CD4-positive, alpha-beta memory T cell (primary cell): ENCODE results near the gene GCN1. TPM values are rescaled to one million over a fixed set of nuclear protein-coding genes. Genes with fewer than 3 reads are reported as not detected.
A peak's percentile ranks its signal among the peaks of the same experiment; 100 is the strongest.
"Not testable (repeated sequence)": the region's sequence is repeated elsewhere in the genome, so short reads cannot be mapped to it uniquely, and the experiment has no call there.

Source experiments
- CTCF ChIA-PET: fragments of 350-600 bp; sonication (Branson Sonifier 250); formaldehyde crosslinking; loops from one replicate; lab custom pipeline; 2021; ENCODE audit warnings: inconsistent platforms; ENCODE audit not compliant: partially characterized antibody; lab: Charles Lee
- POLR2A ChIA-PET: fragments of 350-600 bp; sonication (Branson Sonifier 250); formaldehyde crosslinking; loops from one replicate; lab custom pipeline; 2021; ENCODE audit not compliant: partially characterized antibody; lab: Charles Lee
- DNase-seq, 5 donors: peaks; one replicate each; pipeline versions ENCODE4 v3.0.0 to v3.0.0-alpha.2; 2020 to 2022; ENCODE audit warnings: mixed read lengths in 1 of 5
- H3K27ac ChIP-seq: one replicate; pipeline ENCODE4 v1.7.0; 2013; ENCODE audit warnings: low read depth, low read length
- H3K27me3 ChIP-seq: 2 replicates; pipeline ENCODE4 v1.7.0; 2013; ENCODE audit warnings: mild to moderate bottlenecking, low read length, moderate library complexity; ENCODE audit not compliant: insufficient read depth
- H3K36me3 ChIP-seq: 2 replicates; pipeline ENCODE4 v1.7.0; 2013; ENCODE audit warnings: mild to moderate bottlenecking, low read length, moderate library complexity; ENCODE audit not compliant: insufficient read depth
- H3K4me1 ChIP-seq: 2 replicates; pipeline ENCODE4 v1.7.0; 2013; ENCODE audit warnings: mild to moderate bottlenecking, low read length, moderate library complexity; ENCODE audit not compliant: insufficient read depth
- H3K4me3 ChIP-seq, 2 donors: one replicate each; pipeline ENCODE4 v1.7.0; 2013; ENCODE audit warnings: low read length in 2 of 2, mild to moderate bottlenecking in 1 of 2
- H3K9me3 ChIP-seq, 2 donors: one replicate each; pipeline ENCODE4 v1.7.0; 2013; ENCODE audit warnings: low read length in 2 of 2, control low read depth in 1 of 2; ENCODE audit not compliant: control insufficient read depth in 1 of 2
- H3K27ac Mint-ChIP-seq, 7 donors: one replicate each; pipeline ENCODE4 v1.8.0; 2020 to 2021; ENCODE audit warnings: mixed read lengths in 7 of 7, mild to moderate bottlenecking in 6 of 7, inconsistent platforms in 3 of 7, moderate library complexity in 3 of 7
- H3K27me3 Mint-ChIP-seq, 2 donors: one replicate each; pipeline ENCODE4 v1.8.0; 2020 to 2021; ENCODE audit warnings: mixed read lengths in 2 of 2
- H3K36me3 Mint-ChIP-seq, 2 donors: one replicate each; pipeline ENCODE4 v1.8.0; 2020 to 2021; ENCODE audit warnings: mixed read lengths in 2 of 2, inconsistent platforms in 1 of 2, mild to moderate bottlenecking in 1 of 2
- H3K4me1 Mint-ChIP-seq, 4 donors: one replicate each; pipeline ENCODE4 v1.8.0; 2020 to 2021; ENCODE audit warnings: mixed read lengths in 4 of 4, mild to moderate bottlenecking in 1 of 4
- H3K4me3 Mint-ChIP-seq, 8 donors: one replicate each; pipeline ENCODE4 v1.8.0; 2020 to 2021; ENCODE audit warnings: mixed read lengths in 8 of 8, mild to moderate bottlenecking in 7 of 8, moderate library complexity in 6 of 8, inconsistent platforms in 3 of 8
- H3K9me3 Mint-ChIP-seq, 8 donors: one replicate each; pipeline ENCODE4 v1.8.0; 2020 to 2021; ENCODE audit warnings: mixed read lengths in 8 of 8, mild to moderate bottlenecking in 5 of 8, inconsistent platforms in 3 of 8, moderate library complexity in 1 of 8
- intact Hi-C: fragments of 100-400 bp; cut with micrococcal nuclease; formaldehyde crosslinking; loops from one replicate; pipeline ENCODE4 v1.15.1; 2023
- polyA plus RNA-seq, 2 donors: library from polyadenylated mRNA; unstranded; fragments of 300-500 nt; fragmentation: Illumina TruSeq; gene quantifications; one replicate each; pipeline ENCODE4 v1.2.3, GENCODE V29; 2021
- total RNA-seq, 2 experiments: library from RNA; stranded (reverse); gene quantifications; one replicate each; pipeline ENCODE4 v1.2.3, GENCODE V29; 2021

Gene GCN1
- total and polyA plus RNA-seq, 4 experiments from 2014 or later, result 13.9 to 132 (median 78.1) TPM

DNA sequence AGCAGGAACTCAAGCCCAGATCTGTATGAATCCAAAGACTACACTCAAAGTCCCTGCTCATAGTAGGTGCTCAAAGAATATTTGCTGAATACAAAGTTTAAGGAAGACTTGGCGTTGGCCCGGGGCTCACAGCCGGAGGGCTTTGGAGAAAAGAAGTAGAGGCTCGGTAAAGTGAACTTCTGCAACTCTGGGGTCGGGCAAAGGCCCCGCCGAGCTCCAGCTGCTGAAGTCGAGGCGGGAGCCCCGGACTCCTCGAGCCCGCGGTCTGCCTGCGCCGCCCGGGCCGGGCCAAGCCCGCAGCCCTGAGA, 335 bp downstream of the GCN1 start:
- Histone ChIP-seq H3K27me3 (no peaks in the 10 kb centered on the region), H3K27ac (peak overlapping the region; percentile 79), H3K4me1 (peaks cover 49% of the 10 kb centered on the region), H3K36me3 (peaks cover 44% of the 10 kb centered on the region), H3K4me3 (peak overlapping the region; percentile 74 to 89), H3K9me3 (no peaks in the 10 kb centered on the region)
- H3K27me3 Mint-ChIP-seq, result no peaks in the 10 kb centered on the region
- DNase-seq, result no peak
- peaks cover 22 to 55% of the 10 kb centered on the region in 2 donors for H3K36me3 Mint-ChIP-seq
- H3K27ac Mint-ChIP-seq, result peak overlapping the region; percentile 83 to 95 (median 90)
- peaks cover 27 to 64% (median 36%) of the 10 kb centered on the region in 4 donors for H3K4me1 Mint-ChIP-seq
- intact Hi-C loops, result no loop called here
- ChIA-PET CTCF (no interaction called here), POLR2A (interaction anchor here (1.2 to 2.7 kb wide), 4 partner anchors 8 to 98 kb away, joined by 3 to 7 read pairs (median 6); partner anchors contain the start of genes RAB35 and RNU4-2)
- H3K9me3 Mint-ChIP-seq, result no peaks in the 10 kb centered on the region
- H3K4me3 Mint-ChIP-seq, result peak overlapping the region; percentile 86 to 93 (median 89)

DNA sequence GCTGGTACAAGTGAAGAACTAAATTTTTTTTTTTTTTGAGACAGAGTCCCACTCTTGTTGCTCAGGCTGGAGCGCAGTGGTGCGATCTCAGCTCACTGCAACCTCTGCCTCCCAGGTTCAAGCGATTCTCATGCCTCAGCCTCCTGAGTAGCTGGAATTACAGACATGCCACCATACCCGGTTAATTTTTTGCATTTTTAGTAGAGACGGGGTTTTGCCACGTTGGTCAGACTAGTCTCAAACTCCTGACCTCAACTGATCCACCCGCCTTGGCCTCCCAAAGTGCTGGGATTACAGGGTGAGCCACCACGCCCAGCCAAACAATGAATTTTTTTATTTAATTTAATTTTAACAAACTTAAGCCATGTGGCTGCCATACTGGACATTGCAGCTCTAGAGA, 1.2 kb downstream of the GCN1 start:
- DNase-seq, H3K9me3 Mint-ChIP-seq, H3K9me3 ChIP-seq, H3K27me3 ChIP-seq, H3K27me3 Mint-ChIP-seq, H3K27ac ChIP-seq, intact Hi-C loops, H3K4me3 ChIP-seq: not testable (repeated sequence)
- CTCF ChIA-PET, result interaction anchor here (0.6 to 0.7 kb wide), 2 partner anchors 10 to 35 kb away, joined by 3 read pairs; no protein-coding TSS in a partner anchor
- peaks cover 18 to 56% (median 27%) of the 10 kb centered on the region in 4 donors for H3K4me1 Mint-ChIP-seq
- H3K4me3 Mint-ChIP-seq, result peak overlapping the region; percentile 51 to 91 (median 88)
- Histone ChIP-seq H3K4me1 (peaks cover 41% of the 10 kb centered on the region), H3K36me3 (peaks cover 43% of the 10 kb centered on the region)
- POLR2A ChIA-PET, result interaction anchor here (0.9 to 2.7 kb wide), 5 partner anchors 9 to 99 kb away, joined by 3 to 7 read pairs (median 6); partner anchors contain the start of genes PXN, RAB35 and RNU4-2
- peak overlapping the region in 6 of 7 donors; percentile 52 to 95 (median 86) for H3K27ac Mint-ChIP-seq
- H3K36me3 Mint-ChIP-seq, result peaks cover 17 to 51% of the 10 kb centered on the region in 2 donors

DNA sequence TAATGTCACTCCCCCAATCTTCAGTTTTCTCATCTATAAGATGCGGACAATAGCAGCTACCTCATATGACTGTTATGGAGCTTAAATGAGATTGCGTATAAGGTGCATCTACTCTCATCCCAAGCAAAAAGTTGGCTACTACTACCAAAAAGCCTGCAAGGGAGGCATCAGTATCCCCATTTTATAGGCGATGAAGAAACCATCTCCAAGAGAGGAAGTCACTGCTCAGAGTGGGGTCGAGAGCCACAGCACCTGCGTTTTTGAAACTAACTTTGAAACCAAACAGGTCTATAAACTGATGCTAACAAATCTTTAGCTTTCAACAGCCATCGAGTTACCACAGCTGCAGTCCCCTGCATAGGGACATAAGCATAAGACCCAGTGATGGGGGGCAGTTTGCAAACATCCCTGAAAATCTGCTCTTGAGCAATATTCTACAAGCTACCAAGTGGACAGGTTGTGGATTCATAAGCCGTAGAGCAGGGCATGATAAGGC, 3.5 kb downstream of the GCN1 start:
- H3K27me3 Mint-ChIP-seq, result no peaks in the 10 kb centered on the region
- intact Hi-C loops, result no loop called here

DNA sequence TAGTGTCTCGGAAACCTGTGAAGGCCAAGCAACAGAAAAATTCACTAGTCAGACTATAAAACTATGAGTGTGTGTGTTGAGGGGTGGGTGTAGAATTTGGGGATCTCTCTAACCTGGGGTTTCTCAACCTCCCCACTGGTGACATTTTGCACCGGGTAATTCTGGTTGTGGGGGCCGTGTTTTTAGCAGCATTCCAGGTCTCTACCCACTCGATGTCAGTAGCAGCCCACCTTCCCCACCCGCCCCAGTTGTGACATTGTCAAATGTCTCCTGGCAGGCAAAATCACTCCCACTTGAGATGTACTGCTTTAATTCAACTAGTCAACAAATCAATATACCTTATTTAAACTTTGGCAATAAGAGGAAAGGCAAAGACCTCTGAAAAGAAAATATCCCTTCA, 4.1 kb downstream of the GCN1 start:
- H3K9me3 Mint-ChIP-seq, result no peaks in the 10 kb centered on the region
- intact Hi-C loops, result no loop called here
- Histone ChIP-seq H3K9me3 (no peaks in the 10 kb centered on the region), H3K27me3 (no peaks in the 10 kb centered on the region), H3K4me3 (no peak overlapping the region), H3K36me3 (peaks cover 44% of the 10 kb centered on the region), H3K27ac (no peak overlapping the region), H3K4me1 (peaks cover 28% of the 10 kb centered on the region)
- H3K4me3 Mint-ChIP-seq, result no peak overlapping the region
- ChIA-PET CTCF (interaction anchor here (0.6 to 2.5 kb wide), 3 partner anchors 11 to 382 kb away, joined by 3 to 10 read pairs (median 3); partner anchors contain the start of gene RPLP0), POLR2A (interaction anchor here (2.3 kb wide), 1 partner anchor 11 kb away, joined by 12 read pairs; the partner anchor contains the start of gene RPLP0)
- peaks cover 19 to 48% of the 10 kb centered on the region in 2 donors for H3K36me3 Mint-ChIP-seq
- peaks cover 21 to 32% (median 23%) of the 10 kb centered on the region in 4 donors for H3K4me1 Mint-ChIP-seq
- DNase-seq, result no peak
- H3K27ac Mint-ChIP-seq, result peak overlapping the region in 1 of 7 donors; percentile 11
- no peaks in the 10 kb centered on the region for H3K27me3 Mint-ChIP-seq

More for the DNA sequence above, 3.5 kb downstream of the GCN1 start:
- no peaks in the 10 kb centered on the region for H3K9me3 Mint-ChIP-seq
- Histone ChIP-seq H3K27me3 (no peaks in the 10 kb centered on the region), H3K4me1 (peaks cover 34% of the 10 kb centered on the region), H3K9me3 (no peaks in the 10 kb centered on the region), H3K27ac (no peak overlapping the region), H3K4me3 (no peak overlapping the region), H3K36me3 (peaks cover 41% of the 10 kb centered on the region)
- no peak for DNase-seq
- ChIA-PET POLR2A (interaction anchor here (0.6 to 2.3 kb wide), 3 partner anchors 10 to 112 kb away, joined by 3 to 12 read pairs (median 3); partner anchors contain the start of genes RNU4-2, RPLP0 and SIRT4), CTCF (interaction anchor here (0.6 to 2.5 kb wide), 4 partner anchors 10 to 381 kb away, joined by 3 to 10 read pairs (median 3); partner anchors contain the start of gene RPLP0)
- H3K4me3 Mint-ChIP-seq, result peak overlapping the region in 1 of 8 donors; percentile 15
- peaks cover 22 to 39% (median 25%) of the 10 kb centered on the region in 4 donors for H3K4me1 Mint-ChIP-seq
- H3K36me3 Mint-ChIP-seq, result peaks cover 19 to 48% of the 10 kb centered on the region in 2 donors
- H3K27ac Mint-ChIP-seq, result peak overlapping the region in 1 of 7 donors; percentile 11

DNA sequence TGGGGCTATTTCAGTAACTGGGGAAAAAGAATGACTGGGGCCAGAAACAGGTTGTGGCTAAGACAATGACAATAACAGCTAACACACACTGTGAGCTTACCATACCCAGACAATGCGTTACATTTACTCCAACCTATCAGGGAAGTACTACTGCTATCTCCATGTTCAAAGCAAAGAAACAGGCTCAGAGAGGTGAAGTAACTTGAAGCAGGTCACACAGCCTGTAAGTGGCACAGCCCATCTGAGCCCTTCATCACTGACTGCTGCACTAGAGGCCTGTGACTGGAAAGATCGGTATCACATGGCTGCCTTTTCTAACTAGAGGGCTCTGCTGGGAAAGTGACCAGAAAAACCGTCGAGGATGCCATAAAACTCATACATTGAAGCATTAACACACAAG, 7.9 kb downstream of the GCN1 start:
- H3K9me3 ChIP-seq, result no peaks in the 10 kb centered on the region
- ChIA-PET POLR2A (interaction anchor here (0.6 to 0.9 kb wide), 3 partner anchors 9 to 15 kb away, joined by 3 to 4 read pairs (median 3); partner anchors contain the start of gene RPLP0), CTCF (no interaction called here)
- intact Hi-C loops, result no loop called here
- peaks cover 50 to 72% of the 10 kb centered on the region in 2 donors for H3K36me3 Mint-ChIP-seq
- peaks cover 6% of the 10 kb centered on the region for H3K4me1 ChIP-seq
- H3K36me3 ChIP-seq, result peaks cover 80% of the 10 kb centered on the region
- no peaks in the 10 kb centered on the region for H3K27me3 Mint-ChIP-seq
- H3K27ac ChIP-seq, result no peak overlapping the region
- H3K4me3 Mint-ChIP-seq, result peak overlapping the region in 1 of 8 donors; percentile 31
- no peaks in the 10 kb centered on the region for H3K27me3 ChIP-seq
- no peak overlapping the region for H3K4me3 ChIP-seq
- no peak for DNase-seq
- peak overlapping the region in 1 of 7 donors; percentile 86 for H3K27ac Mint-ChIP-seq
- peaks cover 11 to 24% (median 15%) of the 10 kb centered on the region in 4 donors for H3K4me1 Mint-ChIP-seq
- no peaks in the 10 kb centered on the region for H3K9me3 Mint-ChIP-seq

DNA sequence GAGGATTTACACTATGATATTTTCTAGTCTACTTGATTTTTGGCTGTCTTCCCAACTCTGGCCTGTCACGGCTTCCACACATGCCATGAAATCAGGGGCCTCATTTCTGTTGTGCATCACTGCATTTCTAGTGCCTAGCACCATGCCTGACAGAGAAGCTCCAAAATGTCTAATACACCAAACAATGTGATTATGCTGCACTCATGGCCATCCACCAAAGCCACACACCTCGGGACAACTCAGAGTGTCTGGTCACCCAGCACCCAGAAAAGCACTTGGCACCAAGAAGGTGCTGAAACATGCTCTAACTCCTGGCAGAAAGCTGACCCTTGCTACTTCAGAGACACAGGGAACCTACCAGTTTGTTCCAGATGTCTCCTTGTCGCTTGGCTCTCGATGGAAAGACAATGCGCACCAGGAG, 11.3 kb downstream of the GCN1 start:
- Mint-ChIP-seq H3K27ac (peak overlapping the region in 1 of 7 donors; percentile 18), H3K27me3 (no peaks in the 10 kb centered on the region), H3K36me3 (peaks cover 48 to 70% of the 10 kb centered on the region in 2 donors), H3K4me1 (peaks cover 9 to 17% (median 13%) of the 10 kb centered on the region in 4 donors), H3K9me3 (no peaks in the 10 kb centered on the region), H3K4me3 (no peak overlapping the region)
- Histone ChIP-seq H3K4me1 (no peaks in the 10 kb centered on the region), H3K9me3 (no peaks in the 10 kb centered on the region), H3K4me3 (no peak overlapping the region), H3K27ac (no peak overlapping the region), H3K27me3 (no peaks in the 10 kb centered on the region), H3K36me3 (peaks cover 71% of the 10 kb centered on the region)
- no peak for DNase-seq
- intact Hi-C loops, result no loop called here
- ChIA-PET CTCF (no interaction called here), POLR2A (no interaction called here)

DNA sequence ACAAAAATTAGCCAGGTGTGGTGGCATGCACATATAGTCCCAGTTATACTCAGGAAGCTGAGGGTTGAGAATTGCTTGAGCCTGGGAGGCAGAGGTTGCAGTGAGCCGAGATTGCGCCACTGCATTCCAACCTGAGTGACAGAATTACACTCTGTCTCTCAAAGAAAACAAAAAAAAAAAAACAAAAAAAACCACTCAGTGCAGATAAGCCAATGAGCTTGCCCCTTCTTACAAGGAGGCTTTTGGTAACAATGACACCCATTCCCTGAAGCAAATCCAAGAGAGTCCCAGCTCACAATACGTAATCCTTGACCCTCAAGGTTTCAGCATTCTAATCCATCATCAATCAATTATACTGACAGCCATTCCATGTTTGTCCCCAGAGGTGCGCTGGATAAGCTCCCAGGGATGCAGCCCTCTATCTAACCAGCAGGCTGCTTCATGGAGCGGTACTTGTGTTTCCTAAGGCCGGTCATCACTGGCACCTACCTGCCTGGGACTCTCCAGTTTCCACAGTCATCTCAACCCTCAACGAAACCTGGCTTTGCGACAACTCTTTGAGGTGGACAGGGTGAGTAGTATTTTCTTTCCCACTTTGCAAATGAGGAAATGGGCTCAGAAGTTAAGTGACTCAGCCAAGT, 12.4 kb downstream of the GCN1 start:
- no peaks in the 10 kb centered on the region for H3K27me3 ChIP-seq
- H3K36me3 Mint-ChIP-seq, result peaks cover 59 to 75% of the 10 kb centered on the region in 2 donors
- H3K9me3 ChIP-seq, result no peaks in the 10 kb centered on the region
- H3K4me3 ChIP-seq, result no peak overlapping the region
- no peak overlapping the region for H3K27ac ChIP-seq
- no peaks in the 10 kb centered on the region for H3K4me1 ChIP-seq
- no peaks in the 10 kb centered on the region for H3K9me3 Mint-ChIP-seq
- intact Hi-C loops, result no loop called here
- POLR2A ChIA-PET, result no interaction called here
- no peak overlapping the region for H3K27ac Mint-ChIP-seq
- no peaks in the 10 kb centered on the region for H3K27me3 Mint-ChIP-seq
- no peak overlapping the region for H3K4me3 Mint-ChIP-seq
- peaks cover 9 to 17% (median 13%) of the 10 kb centered on the region in 4 donors for H3K4me1 Mint-ChIP-seq
- CTCF ChIA-PET, result interaction anchor here (0.7 kb wide), 1 partner anchor 46 kb away, joined by 3 read pairs; no protein-coding TSS in a partner anchor
- peaks cover 74% of the 10 kb centered on the region for H3K36me3 ChIP-seq
- DNase-seq, result no peak
